Stimulated activated CD4-positive, alpha-beta T cell treated with anti-CD3 and anti-CD28 coated beads, Interleukin-2, amount 100 ng/mL, for 48 hours (primary cell): Measurements from ENCODE around the gene LARP4B.

Source experiments
- DNase-seq, 2 donors: peaks; one replicate each; pipeline ENCODE4 v3.0.0-alpha.2; 2020

Gene LARP4B

DNA sequence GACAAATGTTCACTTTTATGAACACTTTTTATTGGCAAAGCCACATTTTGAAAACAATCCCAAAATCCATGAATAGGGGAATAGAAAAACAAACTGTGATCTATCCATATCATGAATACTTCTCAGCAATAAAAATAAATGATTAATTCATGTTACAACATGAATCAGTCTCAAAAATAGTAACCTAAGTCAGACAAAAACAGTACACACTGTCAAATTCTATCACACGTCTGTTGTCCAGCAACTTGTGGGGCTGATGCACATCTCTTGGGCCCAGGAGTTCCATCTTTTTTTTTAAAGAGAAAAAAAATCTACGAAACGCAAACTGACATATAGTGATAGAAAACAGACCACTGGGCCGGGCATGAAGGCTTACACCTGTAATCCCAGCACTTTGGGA lies 71.0 kb downstream of the LARP4B start:
- DNase-seq: no peak

DNA sequence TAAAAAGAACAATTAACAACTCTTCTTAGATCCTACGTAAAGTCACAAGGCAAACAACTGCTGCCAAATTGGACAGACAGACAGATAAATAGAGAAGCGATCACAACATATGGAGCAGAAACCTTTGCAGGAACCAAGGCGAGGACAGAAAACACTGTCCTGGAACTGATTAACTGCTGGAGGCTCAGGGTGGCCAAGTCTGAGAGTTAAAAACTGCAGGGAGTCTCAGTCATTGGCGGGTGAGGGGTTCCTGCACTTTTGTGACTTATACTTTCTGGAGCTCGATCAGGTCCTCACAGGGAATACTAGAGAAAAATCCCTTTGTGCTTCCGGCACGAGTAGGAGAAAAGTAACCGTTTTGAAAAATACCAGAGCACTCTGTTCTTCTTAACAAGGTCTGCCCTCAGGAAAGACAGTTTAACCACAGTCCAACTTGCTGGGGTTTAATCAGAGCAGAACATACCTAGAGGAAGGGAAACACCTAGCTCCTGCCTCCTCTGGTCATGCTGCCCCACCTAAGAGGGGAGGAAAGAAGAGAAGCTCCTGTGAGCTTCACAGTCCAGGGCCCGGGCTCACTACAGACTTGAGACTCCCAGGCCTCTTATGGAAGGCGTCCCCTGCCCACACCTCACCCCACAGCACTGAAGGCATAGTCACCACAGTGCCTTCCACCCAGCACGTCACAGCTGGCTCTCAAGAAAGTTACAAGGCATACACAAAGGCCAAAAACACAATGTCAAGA lies 74.9 kb downstream of the LARP4B start:
- DNase-seq: no peak

DNA sequence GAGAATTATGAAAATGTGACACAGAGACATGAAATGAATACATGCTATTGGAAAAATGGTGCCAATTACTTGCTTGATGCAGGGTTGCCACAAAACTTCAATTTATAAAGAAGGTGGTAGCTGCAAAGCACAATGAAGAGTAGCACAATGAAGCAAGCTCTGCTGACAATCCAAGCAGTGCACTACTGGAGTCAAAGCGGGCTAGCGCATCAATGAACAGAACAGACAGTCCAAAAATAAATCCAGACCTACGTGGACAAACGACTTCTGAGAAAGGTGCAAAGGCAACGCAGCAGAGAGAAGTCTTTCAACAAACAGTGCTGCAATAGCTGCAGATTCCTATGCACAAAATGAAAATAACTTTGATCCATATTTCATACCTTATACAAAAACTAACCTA lies 75.8 kb downstream of the LARP4B start:
- DNase-seq: no peak

DNA sequence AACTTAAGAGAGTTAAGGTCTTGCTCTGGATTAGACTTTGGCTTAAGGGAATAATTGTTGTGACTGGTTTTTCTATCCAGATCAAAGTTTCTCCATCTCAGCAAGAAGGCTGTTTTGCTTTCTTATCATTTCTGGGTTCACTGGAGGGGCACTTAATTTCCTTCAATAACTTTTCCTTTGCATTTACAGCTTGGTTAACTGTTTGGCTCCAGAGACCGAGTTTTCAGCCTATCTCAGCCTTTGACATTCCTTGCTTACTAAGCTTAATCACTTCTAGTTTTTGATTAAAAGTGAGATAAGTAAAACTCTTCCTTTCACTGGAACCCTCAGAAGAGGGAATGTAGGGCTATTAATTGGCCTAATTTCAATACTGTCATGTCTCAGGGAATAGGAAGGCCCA lies 76.4 kb downstream of the LARP4B start:
- DNase-seq: no peak

DNA sequence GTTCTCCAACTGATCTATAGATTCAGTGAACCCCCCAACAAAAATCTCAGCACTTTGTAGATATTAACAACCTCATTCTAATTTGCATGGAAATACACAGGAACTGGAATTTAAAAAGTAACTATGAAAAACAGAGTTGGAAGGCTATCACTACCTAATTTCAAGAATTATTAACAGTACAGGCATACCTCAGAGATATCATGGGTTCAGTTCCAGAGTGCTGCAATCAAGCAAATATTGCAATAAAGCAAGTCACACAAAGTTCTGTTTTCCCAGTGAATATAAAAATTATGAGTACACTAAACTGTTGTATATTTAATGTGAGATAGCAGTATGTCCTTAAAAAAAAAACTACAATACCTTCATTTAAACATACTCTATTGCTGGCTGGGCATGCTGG lies 78.5 kb downstream of the LARP4B start:
- DNase-seq: no peak

DNA sequence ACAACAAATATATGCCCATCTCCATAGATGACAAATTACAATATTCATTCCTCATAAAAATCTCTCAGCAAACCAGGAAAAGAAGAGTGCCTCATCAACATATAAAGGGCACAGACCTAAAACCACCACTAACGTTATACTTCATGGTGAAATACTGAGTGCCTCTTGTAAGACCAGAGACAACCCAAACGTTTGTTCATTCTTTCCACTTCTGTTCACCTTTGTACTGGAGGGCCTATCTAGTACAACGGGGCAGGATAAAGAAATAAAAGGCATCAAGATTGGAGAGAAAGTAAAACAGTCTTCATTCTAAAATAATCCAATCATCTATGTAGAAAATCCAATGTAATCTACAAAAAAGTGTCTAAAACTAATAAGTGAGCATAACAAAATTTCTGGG lies 79.1 kb downstream of the LARP4B start:
- DNase-seq: no peak

DNA sequence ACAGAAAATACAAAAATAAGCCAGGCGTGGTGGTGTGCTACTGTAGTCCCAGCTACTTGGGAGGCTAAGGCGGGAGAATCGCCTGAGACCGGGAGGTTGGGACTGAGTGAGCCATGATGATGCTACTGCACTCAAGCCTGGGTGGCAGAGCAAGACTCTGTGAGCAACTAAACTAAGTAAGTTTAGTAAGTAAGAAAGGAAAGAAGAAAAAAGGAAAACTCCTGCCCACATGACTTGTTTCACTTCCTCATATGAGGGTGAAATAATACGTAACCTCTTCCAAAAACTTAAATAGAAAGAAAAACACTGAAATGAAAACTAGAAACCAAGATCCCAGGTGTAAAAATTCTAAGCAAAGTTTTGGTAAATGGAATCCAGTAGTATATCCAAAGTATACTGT lies 79.6 kb downstream of the LARP4B start:
- DNase-seq: no peak

DNA sequence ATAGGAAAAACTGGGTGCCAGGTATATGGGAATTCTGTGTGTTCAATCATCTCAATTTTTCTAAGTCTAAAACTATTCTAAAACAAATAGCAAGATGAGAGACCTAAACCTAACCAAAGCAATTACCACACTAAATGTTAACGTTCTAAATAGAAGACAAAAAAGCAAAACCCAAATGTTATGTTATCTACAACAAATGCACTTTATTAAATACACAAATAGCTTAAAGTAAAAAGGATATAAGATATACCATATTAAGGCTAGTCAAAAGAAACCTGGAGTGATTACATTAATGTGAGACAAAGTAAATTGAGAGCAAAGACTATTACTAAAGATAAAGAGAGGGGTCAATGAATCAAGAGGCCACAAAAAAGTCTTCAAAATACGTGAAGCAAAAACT lies 81.4 kb downstream of the LARP4B start:
- no peak for DNase-seq

DNA sequence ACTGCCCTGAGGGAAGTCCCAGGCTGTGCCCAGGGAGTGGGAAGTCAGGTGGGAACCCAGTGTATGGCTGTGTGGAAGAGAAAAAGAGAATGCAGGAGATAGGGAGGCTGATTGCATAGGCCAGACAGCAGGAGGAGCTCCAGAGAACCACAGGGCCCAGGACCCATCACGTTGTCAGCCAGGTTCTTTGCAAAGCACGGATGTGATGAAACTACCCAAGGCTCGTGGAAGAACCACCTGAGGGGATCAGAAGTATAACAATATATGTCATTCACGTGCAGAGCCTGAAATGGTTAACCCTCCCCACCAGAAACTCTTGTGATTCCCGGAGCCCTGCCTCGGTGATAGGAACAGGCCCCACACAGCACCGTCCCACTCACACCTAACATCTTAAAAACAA lies 83.6 kb downstream of the LARP4B start:
- no peak for DNase-seq

DNA sequence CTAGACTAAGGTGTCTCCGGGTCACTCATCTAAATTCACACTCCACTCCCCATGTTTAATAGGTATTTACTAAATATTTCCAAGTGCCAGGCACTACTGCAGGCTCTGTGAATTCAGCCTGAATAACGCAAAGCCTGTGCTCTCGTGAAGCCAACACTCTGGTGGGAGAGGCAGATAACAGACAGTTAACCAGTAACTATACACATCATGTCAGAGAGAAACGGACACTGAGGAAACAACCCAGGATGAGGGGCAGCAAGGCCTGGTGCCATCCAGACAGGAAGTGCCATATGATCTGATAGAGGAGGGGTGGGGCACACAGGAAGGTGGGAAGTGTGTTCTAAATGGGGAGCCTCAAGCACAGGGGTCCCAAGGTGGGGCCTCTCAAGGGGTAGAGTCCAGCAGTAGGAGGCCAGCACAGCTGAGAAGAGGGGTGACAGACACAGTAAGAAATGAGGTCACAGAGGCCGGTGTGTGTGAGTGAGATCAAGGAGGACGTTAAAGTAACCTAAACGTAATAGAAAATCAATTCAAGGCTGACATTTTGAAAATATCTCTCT lies 85.3 kb downstream of the LARP4B start:
- DNase-seq: no peak

DNA sequence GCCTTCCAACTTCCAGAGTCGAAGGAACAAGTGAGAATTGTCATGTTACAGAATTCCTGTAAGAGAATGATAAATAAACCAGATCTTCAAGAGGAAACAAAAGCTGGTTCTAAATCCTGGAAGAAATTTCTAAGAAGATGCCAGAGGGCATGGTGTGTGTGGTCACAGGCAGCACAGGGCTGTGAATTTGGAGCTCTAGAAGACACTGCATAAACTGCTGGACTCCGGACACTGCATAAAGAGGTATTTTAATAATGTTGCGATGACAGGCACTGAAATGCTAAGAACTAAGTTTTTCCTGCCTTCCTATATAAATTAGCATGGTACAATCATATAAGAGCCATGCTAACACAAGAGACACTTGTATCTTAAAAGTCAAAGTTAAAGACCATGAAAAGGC lies 86.0 kb downstream of the LARP4B start:
- DNase-seq: no peak

DNA sequence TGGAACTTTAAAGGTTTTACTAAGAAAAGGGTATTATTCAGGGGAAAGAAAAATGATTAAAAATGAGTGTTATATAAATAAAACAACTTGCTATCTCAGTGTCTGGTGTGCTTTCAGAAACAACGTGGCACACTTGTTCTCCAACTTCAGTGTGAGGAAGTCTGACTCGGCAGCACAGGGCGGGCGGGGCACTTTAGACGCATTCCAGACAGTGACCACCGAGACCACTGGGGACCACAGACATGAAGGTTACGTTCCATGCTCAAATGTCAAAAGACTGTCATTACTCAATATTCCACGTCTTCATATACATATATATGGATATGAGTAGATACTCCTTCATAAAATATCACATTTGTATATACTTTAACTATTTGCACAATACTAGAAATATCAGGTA lies 87.0 kb downstream of the LARP4B start:
- DNase-seq: no peak

DNA sequence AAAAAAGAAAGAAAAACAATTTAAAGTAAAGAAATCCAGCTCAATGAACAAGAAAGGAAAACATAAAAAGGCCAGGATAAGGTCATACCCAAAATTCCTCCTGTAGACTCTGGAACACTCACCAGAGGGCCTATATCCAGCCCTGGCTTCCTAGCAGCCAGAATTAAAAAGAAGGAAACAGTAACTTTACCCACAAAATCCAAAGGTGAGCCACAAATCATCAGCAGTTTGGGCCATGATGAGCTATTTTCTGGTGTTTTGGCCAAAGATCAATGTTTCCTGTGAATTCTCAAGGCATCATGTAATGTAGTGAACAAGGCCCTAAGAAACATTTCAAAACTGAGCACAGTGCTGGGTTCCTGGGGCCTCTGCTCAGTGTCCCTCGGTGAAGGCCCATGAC lies 87.8 kb downstream of the LARP4B start:
- DNase-seq: no peak

DNA sequence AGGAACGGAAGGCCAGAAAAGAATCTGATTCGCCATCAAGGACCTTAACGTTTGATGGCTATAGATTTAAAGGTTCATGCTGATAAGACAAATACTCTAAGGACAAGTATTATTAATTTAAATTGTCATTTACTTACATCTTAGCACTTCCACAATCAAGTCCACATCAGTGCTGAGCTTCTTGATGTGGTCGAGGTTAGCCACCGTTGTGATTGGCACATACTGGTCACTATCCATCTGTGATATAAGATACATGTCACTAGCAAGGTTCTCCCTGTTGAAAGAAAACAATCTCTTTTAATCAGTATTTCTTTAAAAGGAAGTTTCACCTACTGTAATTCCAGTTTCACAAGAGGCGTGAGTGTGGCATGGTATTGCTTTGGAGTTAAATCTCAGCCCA lies 88.7 kb downstream of the LARP4B start:
- DNase-seq: no peak

DNA sequence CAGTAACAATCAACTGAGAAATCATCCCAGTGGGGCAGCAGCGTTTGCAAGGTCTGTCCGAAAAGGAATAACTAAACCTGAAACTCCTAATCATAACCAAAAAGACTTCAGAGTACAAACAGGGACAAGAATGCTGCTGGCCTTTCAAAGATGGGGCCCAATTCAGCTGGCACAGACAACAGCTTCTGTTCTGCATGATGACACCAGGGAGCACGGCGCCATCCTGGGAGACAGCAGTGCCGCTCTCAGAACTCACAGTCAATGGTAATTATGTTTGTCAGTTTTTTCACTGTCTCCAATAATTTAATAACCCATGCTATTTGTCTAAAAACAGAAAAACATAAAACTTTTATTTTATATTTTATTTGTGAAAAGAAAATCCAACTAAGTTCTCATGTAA lies 90.0 kb downstream of the LARP4B start:
- DNase-seq: no peak

DNA sequence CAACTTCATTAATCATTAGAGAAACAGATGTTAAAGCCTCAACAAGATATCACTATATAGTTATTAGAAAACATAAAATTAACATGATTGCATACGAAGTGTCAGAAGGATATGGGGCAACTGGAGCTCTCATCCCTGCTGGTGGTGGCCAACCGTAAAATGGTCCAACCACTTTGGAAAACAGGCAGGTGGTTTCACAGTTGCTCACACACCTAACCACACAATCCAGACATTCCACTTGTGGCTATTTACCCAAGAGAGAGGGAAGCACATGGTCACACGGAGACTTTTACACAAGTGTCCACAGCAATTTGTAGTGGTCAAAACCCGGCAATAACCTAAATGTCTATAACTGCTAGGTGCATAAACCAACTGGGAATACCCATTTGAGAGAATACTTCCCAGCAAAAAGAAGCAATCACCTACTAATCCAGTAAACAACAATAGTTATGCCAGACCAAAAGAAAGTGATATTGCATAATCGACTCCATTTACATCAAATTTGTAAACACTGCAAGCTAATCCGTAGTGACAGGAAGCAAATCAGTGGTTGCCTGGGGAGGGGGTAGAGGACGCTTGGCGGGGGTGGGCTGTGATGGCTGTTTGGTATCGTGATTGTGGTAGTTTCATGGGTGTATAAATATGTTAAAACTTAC lies 91.8 kb downstream of the LARP4B start:
- no peak for DNase-seq

DNA sequence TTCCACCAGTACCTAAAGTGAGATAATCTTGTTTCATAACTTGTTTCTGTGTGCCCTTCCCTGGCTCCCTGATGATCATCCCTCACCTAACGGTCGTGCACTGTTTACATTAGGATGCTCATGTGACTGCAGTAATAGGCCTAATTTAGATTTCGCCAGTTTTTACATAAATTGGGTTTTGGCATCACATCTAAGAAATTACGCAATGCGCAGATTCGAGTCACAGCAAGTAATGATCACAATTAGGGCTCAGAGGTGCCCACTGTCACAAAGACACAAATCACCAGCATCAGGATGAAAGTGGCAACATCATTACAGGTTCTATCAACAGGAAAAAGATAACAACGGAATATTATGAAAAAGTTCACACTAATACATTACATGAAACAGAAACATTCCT lies 94.7 kb downstream of the LARP4B start:
- no peak for DNase-seq

DNA sequence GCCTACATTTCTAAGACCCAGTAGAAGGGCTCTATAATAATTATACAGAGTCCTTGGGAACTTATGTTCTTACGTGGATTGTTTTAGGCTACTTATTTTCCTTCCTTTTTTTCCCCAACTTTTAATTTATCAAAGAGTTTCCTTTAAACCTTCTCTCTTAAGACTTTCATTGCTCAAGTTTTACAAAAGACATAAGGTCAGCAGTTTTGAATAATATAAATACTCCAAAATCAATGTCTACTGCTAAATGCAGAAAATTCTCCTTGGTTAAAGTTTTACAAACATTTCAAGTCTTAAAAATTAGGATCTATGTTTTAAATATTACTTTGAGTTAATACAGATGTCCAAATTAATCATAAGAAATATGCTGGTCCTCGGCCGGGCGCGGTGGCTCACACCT lies 97.0 kb downstream of the LARP4B start:
- DNase-seq: no peak

DNA sequence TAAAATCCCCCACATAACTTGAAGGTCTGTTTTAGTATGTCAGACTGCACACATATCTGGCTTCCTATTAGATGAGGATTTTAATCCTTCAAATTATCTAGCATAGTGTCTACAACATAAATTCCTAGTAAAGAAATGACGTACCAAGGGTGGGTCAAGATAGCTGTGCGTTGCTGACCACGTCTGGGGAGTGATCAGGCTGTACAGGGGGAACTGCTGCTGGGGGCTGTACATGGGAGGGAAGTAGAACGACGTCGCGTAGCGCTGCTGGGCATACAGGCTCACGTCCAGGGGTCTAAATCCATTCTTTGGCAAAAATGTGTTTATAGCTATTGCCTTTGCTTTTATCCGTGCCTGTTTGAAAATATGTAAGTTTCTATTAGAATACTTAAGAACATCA lies 102.3 kb downstream of the LARP4B start:
- DNase-seq: no peak

DNA sequence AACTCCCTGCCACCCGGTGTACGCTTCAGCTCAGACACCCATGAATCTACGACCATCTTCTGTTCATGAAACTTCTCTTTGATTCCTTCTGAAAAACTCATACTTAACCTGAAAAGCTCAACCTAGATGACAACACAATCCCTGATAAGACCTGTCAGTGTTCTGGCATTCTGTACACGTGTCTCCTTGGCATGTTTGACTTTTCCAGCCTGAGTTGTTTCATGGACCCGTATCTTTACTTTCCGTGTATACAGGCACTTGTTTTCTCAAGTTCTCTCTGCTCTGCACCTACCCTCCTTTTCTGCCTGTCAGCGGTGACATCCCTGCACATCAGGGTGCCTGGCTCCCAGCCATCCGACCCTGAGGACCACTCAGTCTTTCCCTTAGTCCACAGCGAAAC lies 103.3 kb downstream of the LARP4B start:
- no peak for DNase-seq

DNA sequence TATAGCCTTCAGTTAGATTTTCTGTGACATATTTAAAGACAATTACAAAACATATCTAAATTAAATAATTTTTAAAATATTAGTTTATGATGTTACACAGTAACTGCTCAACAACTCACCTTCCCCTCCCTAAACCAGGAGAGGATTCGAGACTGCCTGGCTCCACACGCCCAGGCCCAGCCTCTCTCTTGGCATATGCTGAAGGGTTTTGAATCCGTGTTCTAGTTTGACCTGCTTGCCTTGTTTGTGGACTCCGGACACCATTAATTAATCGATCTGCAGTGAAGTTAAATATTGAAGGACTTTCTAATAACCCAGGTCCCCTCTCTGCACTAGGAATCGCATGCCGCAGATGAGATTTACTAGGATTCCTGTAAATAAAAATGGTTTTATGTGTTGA lies 106.6 kb downstream of the LARP4B start:
- no peak for DNase-seq

DNA sequence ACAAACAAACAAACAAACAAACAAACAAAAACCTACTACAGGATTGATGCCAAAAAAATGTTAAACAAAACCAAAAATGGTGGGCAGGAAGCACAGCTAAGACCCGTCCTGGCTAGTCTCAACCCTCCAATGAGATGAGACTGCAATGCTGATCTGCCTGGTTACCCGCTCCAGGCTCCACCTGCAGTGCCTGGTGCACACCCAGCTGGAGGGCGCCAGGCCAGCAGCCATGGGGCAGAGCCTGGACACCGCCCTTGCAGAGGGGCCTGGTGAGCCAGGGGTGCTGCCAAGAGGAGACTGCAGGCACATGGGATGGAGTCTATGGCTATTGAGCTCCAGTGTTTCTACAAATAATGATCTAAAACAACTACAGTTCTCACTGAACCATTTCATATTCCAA lies 107.0 kb downstream of the LARP4B start:
- no peak for DNase-seq

DNA sequence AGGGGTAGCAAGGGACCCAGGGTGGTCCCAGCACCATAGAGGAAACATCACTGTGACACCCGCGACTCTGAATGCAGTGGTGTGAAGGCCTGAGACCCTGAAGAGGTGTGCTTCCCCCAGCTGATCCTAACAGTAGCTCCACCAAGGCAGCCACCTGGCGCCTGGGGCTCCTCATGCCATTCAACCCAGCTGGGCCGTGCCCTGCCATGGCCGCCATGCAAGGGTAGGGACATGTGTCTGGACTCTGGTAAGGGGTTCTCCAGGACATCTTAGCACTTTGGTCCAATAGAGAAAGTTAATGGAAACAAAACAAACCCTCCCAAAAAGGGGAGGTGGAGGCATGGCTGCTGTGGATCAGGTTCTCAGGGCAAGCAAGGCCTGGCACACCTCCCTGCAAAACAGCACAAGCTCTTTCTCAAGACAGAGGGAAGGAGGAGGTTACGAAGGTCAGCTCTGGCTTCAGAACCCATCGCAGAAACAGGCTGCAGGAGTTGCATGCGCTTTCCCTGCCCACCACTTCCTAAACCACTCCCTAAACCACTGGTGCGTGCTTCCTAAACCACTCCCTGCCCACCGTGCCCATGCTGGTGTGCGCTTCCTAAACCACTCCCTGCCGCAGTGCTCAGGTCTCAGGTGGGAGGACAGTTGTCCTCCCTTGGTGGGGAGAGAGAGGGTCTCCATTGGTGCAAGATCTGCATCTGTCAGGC lies 108.7 kb downstream of the LARP4B start:
- no peak for DNase-seq

DNA sequence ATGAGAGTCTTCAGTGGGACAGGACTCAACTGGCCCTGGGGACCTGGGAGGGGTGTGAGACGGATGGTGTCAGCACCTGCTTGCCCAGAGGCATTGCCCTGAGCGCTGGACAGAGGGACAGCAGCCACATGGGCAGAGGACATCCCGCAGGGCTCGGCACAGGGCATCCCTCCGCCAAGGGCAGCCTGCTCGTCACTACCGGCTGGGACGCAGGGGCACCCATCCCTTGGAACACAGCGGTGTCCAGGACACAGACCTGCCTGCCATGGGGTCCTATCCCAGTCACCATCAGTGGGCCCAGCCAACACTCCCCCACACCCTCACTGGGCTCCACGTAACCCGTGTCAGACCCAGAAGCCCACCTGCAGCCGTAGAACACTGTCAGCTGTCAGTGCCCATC lies 109.3 kb downstream of the LARP4B start:
- no peak for DNase-seq
